Cardiac septum (tissue), 1 donor: ENCODE results near the gene HNF1B. TPM values are rescaled to one million over a fixed set of nuclear protein-coding genes. Genes with fewer than 3 reads are reported as not detected.
"Not testable (repeated sequence)": the region's sequence is repeated elsewhere in the genome, so short reads cannot be mapped to it uniquely, and the experiment has no call there.

Source experiments
- DNase-seq: peaks from one replicate; pipeline ENCODE4 v3.0.0-alpha.2; 2020; ENCODE audit warnings: low spot score
- intact Hi-C: fragments of 100-400 bp; cut with DNase I; formaldehyde crosslinking; loops from one replicate; pipeline ENCODE4 v1.14.0; 2022
- total RNA-seq: library from RNA; stranded (reverse); fragmentation: NEBNext Ultra II Directional; extraction: Animal tissue kit (Norgen Biotek cat#: 25700); gene quantifications from one replicate; pipeline ENCODE4 v1.2.1, GENCODE V29; 2021
- donor health status: DM: no; HTN: no; CAD: no.

The HNF1B gene
- total RNA-seq, 1 donor from 2014 or later: not detected

GRCh38 chr17:37682007-37682406, 62.9 kb downstream of the HNF1B start:
- intact Hi-C loops: no loop called here
- DNase-seq: no peak

GRCh38 chr17:37679995-37680394, 64.9 kb downstream of the HNF1B start:
- intact Hi-C loops, DNase-seq: not testable (repeated sequence)

- intact Hi-C loops: no loop called here
- no peak for DNase-seq
Observed at GRCh38 chr17:37678036-37678435, 66.8 kb downstream of the HNF1B start.

- intact Hi-C loops: no loop called here
- no peak for DNase-seq
Observed at GRCh38 chr17:37677021-37677420, 67.8 kb downstream of the HNF1B start.

DNA sequence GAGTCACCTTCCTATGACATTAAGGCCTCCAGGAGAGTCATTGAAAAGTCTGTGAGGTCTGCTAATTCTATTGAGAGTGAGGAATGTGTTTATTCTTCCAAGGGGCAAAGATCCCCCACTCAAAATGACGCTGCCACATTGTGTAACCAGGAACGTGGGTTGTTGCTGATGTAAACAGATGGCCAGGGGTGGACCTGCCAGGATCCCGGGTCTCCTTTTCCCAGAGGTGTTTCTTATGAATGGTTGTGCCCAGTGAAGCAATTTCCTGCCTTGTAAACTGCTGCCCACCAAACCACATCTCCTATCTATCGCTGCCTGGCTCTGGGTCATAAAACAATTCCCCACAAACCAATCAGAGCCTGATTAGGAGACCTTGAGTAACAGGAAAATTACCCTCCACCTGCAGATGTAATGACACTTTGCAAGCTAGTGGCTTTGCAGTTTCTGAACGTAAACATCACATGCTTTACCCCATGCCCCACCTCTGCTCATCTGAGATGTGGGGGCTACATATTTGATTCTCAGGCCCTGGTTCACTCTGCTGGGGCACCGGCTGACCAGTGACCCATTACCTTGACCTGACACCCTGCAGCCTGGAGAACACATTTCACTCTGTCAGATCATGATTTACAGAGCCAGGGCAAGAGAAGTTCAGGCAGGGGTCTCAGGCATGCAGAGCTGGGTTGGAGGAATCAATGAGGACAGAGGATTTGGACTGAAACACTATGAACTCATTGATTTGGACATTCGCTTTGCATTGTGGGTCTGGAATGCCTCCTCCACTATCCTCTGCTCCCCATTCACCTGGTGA, 68.5 kb downstream of the HNF1B start:
- no peak for DNase-seq
- intact Hi-C loops: no loop called here

GRCh38 chr17:37674511-37674910, 70.3 kb downstream of the HNF1B start:
- intact Hi-C loops: no loop called here
- no peak for DNase-seq

DNA sequence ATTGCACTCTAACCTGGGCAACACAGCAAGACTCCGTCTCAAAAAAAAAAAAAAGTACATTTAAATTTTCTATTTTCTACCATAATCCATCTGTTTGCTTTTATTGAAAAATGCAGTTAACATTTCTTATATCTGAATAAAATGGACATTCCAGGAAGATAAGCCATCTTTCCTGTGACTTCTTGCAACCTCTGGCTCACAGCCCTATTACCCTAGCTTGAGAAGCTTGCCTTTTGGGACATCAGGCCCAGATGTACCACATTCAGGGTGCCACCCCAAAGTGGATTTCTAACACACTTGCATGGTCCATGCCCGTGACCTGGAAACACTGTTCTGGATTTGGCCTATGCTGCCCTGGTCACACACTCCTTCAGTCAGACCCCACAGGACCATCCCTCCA, 71.5 kb downstream of the HNF1B start:
- intact Hi-C loops: no loop called here
- DNase-seq: no peak

DNA sequence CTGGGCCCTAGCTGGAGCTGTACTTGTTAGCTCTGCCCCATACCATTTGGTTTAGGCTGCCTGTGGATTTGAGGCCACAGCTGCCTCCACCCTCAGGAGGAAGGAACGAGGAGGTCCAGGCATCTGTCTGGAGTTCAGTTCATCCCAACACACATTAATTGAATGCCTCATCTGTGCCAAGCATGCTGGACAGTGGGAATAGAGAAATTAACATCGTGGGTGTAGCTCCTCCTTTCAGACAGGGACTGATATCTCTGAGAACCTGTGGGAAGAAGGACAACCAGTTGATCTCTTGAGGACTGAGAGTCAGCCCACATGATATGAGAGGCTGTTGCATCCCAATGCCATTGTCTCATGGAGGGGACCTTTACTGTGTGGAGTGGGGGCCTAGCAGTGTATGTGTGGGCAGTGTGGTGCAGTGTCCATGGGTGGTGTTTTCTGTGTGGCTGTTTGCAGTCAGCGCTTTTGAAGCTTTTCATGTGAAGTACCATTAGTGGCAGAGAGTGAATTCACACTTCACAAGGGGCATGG, 72.2 kb downstream of the HNF1B start:
- DNase-seq: no peak
- intact Hi-C loops: no loop called here

DNA sequence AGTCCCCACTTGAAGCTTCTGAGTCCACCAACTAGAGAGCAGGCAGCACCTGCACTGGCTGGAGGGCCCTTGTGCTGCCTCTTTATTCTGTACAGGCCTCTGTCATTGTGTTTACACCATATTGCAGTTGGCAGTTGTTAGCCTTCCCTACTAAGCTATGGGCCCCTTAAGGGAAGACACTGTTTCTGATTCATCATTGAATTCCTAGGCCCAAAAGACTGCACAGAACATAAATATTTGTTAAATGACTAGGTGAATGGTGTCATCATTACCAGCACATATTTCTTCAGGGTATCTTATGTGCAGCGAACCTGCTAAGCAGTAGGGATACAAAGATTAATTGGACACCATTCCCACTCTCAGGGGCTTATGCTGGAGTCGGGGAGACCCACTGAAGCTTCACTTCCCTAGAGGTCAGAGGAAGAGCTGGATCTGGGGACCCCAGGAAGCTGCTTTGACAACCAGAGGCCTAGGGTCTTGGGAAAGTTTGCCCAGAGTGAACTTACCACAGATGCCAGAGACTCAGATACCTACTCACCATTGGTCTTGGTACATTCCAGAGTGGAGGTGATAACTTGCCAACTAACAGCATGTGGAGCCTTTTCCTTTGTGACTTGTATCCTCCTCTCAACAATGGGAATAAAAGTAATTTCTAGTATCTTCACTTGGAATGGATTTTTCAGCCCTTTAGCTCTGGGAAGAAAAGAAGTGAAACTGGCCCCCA, 72.9 kb downstream of the HNF1B start:
- no peak for DNase-seq
- intact Hi-C loops: no loop called here

DNA sequence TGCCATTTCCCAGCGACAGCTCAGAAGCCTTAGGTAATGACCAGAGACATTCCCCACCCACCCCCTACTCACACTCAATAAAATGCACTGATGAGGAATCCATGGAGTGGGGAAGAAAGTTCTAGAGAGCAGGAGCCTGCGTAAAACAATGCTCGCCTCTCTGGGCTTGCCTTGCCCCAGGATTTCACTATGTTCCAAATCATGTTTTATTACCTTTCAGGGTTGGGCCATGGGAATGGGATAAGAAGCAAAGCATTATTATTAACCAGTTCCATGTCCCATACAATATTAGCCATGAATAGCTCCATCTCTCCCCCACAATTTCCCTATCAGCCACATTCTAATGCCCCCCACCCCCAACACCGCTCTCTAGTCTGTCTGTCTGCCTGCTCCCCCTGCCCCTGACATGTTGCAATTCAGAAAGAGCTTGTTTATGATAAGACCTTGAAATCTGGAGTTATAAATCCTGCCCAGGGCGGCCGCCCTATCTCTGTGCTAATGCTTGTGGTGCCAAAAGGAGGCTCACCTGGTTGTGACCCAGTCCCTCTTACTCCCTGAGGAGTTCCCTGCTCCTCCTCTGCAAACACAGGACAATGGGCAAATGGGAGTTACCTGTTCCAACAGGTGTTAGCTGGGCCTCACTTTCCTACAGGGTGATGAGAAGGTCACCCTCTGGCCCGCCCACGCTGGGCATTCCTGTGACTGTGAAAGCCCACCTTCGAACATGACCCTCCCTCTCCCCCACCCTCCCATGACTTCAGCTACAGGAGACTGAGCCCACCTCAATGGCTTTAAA, 73.6 kb downstream of the HNF1B start:
- DNase-seq: no peak
- intact Hi-C loops: no loop called here

- intact Hi-C loops: no loop called here
- no peak for DNase-seq
Observed at GRCh38 chr17:37667039-37667438, 77.8 kb downstream of the HNF1B start.

- intact Hi-C loops: no loop called here
- DNase-seq: no peak
Observed at GRCh38 chr17:37664214-37664613, 80.6 kb downstream of the HNF1B start.

DNA sequence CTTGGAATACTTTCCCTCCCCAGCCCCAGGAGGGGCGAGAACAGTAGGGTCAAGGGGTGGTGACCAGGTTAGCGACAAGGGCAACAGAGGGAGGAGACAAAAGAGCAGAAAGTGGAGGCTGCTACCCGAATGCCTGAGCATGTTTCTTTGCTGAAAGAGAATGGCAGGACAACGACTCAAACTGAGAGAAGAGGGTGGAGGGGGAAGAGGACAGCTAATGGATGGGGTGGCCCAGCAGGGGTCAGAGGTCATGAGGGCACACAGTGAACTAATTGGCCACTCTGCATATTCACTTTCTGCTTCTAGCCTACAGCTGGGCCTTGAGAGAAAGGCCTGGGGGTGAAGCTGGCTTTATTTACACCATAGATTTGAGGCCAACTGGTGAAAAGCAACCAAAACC, 82.5 kb downstream of the HNF1B start:
- intact Hi-C loops: no loop called here
- no peak for DNase-seq

DNA sequence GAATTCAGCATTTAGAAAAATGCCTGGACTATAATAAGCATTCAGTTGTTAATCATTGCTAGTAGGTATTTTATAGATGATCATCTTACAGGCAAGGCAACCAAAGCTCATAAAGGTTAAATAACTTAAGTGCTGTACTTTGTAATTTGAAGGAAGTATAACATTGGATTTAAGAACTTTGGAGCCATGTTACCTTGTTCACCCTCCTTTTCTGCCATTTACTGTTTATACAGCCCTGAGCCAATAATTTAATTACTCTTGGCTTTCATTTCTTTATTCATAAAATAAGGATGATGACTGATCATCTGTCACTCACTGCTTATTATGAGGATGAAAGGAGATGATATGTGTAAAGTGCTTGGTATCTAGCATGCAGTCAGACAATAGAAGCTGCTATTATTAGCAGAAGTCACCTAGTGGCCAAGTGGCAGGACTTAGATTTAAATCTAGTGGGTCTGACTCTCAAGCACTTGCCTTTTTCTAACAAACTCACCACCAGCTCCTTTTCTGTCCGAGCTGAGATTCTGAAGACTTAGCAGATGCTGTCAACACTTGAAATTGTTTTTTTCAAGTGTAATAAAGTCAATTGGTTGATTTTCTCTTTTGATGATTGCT, 83.4 kb downstream of the HNF1B start:
- no peak for DNase-seq
- intact Hi-C loops: no loop called here

GRCh38 chr17:37659925-37660324, 84.9 kb downstream of the HNF1B start:
- intact Hi-C loops: loop anchor here (10.0 kb wide), 1 partner anchor 115 kb away; no protein-coding TSS in a partner anchor
- DNase-seq: no peak

DNA sequence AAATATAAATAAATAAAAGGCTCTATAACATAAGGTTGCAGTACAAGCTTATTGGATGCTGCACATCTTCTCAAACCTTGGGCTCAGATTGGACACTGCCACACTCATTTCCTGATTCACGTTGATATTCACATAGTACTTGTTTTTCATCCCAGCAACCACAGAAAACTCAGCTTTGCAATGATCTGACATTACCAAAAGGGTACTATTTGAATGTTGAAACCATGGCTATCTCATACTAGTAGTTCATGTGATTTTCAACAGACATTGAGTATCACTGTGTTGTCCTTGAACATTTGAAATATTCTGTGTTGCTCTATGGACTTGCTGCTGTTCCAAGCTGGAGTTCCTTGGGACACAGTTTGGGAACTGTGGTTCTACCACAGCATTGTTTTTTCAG, 87.7 kb downstream of the HNF1B start:
- intact Hi-C loops: loop anchor here (10.0 kb wide), 1 partner anchor 118 kb away; no protein-coding TSS in a partner anchor

GRCh38 chr17:37651849-37652248, 93.0 kb downstream of the HNF1B start:
- DNase-seq: no peak
- intact Hi-C loops: loop anchor here (5.0 to 10.0 kb wide), 2 partner anchors 123 to 165 kb away; no protein-coding TSS in a partner anchor

More for the DNA sequence above, 87.7 kb downstream of the HNF1B start:
- no peak for DNase-seq

GRCh38 chr17:37650419-37651003, 94.3 kb downstream of the HNF1B start:
- no peak for DNase-seq
- intact Hi-C loops: loop anchor here (5.0 to 10.0 kb wide), 2 partner anchors 124 to 167 kb away; no protein-coding TSS in a partner anchor

DNA sequence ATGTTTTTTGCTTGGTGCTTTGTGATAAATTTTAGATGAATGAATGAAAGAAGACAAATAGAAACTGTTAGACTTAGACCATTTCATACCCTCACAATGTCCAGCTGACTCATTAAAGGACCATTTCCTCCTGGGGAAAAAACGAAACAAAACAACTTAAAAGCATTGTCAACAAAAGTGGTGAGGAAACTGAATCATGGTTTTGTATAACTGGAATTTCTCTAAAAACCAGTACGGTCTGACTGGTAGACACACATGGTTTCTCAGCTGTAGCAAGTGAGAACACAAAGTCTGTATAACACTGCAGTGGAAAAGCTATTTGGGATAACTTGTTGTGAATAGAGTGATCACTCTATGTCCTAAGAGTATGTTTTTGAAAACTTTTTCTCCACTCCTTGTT, 96.3 kb downstream of the HNF1B start:
- intact Hi-C loops: no loop called here
- no peak for DNase-seq
